Epithelial cell of proximal tubule (primary cell): ENCODE measurements around the gene GCK. TPM values are rescaled to one million over a fixed set of nuclear protein-coding genes. Genes with fewer than 3 reads are reported as not detected.

Experiments
- DNase-seq: peaks from one replicate; pipeline ENCODE4 v3.0.0-alpha.2; 2011; ENCODE audit warnings: low read depth
- H3K4me3 ChIP-seq: 2 replicates; pipeline ENCODE4 v1.5.1; 2011; ENCODE audit warnings: low read depth, mild to moderate bottlenecking, low read length
- total RNA-seq: library from RNA; depleted of rRNA; stranded (reverse); fragments of >200 nt; gene quantifications from 2 replicates; pipeline ENCODE4 v1.2.3, GENCODE V29; 2015
- TF ChIP-seq, protein P1 (sequence below): conservative IDR thresholded peaks from 2 replicates; pipeline ENCODE4 v1.5.1; 2012; ENCODE audit warnings: low read depth, mild to moderate bottlenecking, low read length

The GCK gene
- total RNA-seq, 1 donor from 2014 or later = 1.0 TPM

DNA sequence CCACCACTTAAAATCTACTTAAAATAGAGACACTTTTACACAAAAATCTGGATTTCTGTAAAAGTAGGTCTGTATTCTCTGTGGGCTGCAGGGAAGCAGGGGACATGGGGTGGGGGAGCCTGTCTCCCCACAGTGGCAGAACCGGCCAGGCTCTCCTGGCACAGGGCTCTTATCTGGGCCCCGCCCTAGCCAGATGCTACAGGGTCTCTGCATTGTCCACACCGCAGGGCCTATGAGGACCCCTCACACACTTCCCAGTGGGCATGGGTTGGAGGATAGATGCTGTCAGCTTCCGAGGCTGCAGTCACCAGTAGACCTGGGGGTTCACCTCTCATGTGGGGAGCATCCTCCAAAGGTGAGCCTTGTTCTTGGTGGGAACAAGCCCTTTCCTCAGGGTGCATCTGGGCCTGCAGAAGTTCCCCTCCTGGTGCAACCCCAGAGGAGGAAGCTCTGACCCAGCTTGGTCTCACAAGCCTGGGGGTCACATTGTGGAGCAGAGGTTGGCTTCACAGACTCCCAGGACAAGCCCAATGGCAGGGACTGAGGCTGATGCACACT lies 32.7 kb downstream of the GCK start:
- TF ChIP-seq, protein P1, sequence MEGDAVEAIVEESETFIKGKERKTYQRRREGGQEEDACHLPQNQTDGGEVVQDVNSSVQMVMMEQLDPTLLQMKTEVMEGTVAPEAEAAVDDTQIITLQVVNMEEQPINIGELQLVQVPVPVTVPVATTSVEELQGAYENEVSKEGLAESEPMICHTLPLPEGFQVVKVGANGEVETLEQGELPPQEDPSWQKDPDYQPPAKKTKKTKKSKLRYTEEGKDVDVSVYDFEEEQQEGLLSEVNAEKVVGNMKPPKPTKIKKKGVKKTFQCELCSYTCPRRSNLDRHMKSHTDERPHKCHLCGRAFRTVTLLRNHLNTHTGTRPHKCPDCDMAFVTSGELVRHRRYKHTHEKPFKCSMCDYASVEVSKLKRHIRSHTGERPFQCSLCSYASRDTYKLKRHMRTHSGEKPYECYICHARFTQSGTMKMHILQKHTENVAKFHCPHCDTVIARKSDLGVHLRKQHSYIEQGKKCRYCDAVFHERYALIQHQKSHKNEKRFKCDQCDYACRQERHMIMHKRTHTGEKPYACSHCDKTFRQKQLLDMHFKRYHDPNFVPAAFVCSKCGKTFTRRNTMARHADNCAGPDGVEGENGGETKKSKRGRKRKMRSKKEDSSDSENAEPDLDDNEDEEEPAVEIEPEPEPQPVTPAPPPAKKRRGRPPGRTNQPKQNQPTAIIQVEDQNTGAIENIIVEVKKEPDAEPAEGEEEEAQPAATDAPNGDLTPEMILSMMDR = no peak
- DNase-seq = no peak
- no peak overlapping the region for H3K4me3 ChIP-seq

DNA sequence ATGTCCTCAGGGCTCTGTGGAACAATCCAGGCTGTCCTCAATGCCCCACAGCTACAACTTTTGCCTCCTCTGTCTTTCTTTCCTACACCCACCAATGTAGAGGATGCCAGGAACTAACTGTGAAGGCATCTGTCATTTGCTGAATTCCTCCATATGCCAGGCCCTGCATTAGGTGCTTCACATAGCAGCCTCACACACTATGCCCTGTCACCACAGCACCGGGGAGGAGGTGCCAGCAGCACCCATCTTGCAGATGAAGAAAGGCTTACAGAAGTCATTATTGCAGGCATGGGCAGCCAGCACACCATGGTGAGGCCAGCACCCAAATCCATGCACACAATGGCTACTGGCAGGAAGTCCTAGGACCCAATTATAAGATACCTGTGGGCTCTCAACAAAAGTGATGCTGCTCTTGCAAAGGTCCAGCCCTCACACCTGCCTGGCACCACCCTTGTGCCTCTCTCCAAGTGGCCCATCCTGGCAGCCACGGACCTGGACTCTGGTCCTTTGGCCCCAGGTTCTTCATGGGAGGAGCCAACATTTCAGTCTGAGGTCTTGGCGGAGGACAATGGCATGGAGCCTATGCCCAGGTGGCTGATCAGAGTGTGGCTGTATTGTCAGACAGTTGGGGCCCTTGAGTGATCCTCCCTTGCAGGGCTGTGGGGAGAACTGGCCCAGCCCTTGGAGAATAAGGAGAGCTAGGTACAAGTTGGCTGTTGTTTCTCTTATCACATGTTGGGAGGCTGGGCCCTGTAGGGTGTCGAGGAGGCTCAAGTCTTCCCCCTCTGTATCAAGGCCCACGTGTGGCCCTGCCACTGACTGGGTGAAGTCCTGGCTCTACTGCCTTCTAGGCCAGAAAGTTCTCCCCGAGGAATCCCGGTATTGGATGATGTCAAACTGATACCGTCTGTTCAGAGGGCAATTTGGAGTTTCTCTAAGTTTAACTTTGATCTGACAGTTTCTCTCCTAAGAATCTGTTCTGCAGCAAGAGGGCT lies 33.8 kb downstream of the GCK start:
- DNase-seq = no peak
- H3K4me3 ChIP-seq = no peak overlapping the region
- TF ChIP-seq, protein P1 = no peak

DNA sequence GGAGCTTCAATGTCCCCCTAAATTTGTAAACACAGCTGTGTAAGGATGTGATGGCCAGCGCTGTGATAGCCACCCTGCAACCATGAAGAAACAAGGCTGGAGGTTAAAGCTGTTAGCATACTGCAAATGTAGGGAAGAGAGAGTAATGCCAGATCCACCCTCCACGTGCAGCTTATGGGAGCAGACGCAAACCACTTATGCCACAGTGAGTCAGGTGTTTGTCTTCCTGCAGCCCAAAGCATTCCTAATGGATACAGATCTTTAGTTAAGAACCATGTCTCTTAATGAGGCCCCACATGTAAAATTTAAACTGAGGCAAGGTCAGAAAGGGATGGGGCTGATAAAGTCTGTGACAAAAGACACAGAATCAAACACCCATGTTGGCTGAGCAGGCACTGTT lies 34.5 kb downstream of the GCK start:
- no peak for DNase-seq
- no peak overlapping the region for H3K4me3 ChIP-seq
- TF ChIP-seq, protein P1 = no peak

DNA sequence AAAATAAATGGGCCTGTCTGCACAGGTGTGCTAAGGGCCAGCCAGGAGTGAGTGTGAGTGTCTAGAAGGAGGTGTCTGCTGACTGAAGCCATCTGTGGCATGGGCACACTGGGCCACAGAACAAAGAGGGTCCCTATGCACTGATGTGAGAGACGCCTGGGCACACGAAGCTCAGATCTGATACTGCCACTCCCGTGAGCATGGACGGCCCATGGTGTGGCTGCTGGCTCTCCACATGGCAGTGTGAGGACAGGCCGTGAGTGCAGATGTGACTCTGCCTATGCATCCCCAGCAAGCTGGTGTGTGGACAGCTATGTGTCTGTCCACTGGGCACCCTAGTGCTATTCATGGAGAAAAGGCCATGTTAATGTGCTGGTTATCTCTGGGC lies 35.3 kb downstream of the GCK start:
- no peak for DNase-seq
- TF ChIP-seq, protein P1 = no peak
- H3K4me3 ChIP-seq = no peak overlapping the region

DNA sequence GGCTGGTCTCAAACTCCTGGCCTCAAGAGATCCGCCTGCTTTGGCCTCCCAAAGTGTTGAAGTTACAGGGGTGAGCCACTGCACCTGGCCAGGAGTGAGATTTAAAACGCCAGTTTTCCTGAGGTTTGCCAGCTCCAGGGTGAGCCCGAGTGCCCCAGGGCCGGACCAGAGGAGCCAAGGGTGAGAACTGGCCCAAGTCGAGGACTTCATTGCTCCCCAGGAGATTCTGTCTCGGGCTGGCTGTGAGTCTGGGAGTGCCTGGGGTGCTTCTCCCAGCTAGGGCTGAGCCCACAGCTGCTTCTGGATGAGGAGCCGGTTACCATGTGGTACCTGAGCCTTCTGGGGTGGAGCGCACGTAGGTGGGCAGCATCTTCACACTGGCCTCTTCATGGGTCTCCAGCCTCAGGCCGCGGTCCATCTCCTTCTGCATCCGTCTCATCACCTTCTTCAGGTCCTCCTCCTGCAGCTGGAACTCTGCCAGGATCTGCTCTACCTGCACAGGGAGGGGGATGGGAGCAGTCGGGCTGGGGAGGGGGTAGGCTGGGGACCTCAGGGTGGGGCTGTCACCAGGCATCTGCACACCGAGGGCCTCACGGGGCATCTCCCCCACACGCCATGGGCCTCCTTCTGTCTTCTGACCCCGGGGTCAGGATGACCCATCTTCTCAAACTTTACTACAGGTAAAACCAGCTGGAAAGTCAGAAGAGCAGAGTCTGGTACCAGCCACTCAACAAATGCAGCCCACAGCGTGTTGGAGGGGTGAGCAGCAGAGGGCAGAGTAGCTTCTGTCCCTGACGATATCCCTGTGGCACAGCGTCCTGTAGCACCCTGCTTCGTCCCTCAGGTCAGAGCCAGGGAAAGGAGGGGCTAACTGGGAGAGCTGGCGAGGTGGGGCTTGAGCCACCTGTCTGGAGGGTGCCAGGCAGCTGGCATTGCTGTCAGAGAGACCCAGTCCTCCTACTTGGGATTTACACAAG lies 36.0 kb downstream of the GCK start:
- no peak overlapping the region for H3K4me3 ChIP-seq
- no peak for DNase-seq
- TF ChIP-seq, protein P1 = no peak

DNA sequence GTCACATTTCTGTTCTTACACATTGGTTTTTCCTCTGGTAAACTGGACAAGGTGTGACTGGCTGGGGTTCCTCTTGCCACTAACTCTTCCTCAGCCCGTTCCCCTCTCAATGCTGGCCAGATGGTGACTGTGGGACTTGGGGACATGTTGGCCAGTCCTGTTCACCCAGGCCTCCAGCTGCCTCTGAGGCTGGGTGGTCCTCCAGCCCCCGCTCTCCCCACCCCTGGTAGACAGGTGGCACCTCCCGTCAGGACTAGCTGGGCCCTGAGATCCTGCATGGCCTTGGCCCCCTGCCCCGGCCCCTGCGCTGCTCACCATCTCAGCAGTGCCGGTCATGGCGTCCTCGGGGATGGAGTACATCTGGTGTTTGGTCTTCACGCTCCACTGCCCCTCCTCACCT lies 37.3 kb downstream of the GCK start:
- TF ChIP-seq, protein P1 = no peak
- no peak overlapping the region for H3K4me3 ChIP-seq
- DNase-seq = no peak
